GM20000 (cell line): Measurements from ENCODE around the gene FOXP1.
A peak's percentile ranks its signal among the peaks of the same experiment; 100 is the strongest.

ENCODE experiments used
- DNase-seq: peaks from one replicate; pipeline ENCODE4 v3.0.0; 2012; ENCODE audit warnings: low spot score
- CTCF ChIP-seq: IDR thresholded peaks from 2 replicates; pipeline ENCODE4 v1.5.1; 2012; ENCODE audit warnings: mild to moderate bottlenecking, control low read depth; ENCODE audit errors: extremely low read depth, missing control alignments

The FOXP1 gene

GRCh38 chr3:71087143-71088018, 496.1 kb downstream of the FOXP1 start:
- TF ChIP-seq CTCF, result no peak
- DNase-seq, result peak; percentile 56

GRCh38 chr3:71086777-71087142, 496.8 kb downstream of the FOXP1 start:
- no peak for TF ChIP-seq CTCF
- DNase-seq, result no peak

GRCh38 chr3:71083726-71084131, 499.8 kb downstream of the FOXP1 start:
- no peak for DNase-seq
- no peak for TF ChIP-seq CTCF

GRCh38 chr3:71082833-71083232, 500.7 kb downstream of the FOXP1 start:
- DNase-seq, result no peak
- TF ChIP-seq CTCF, result no peak

GRCh38 chr3:71080517-71081083, 502.9 kb downstream of the FOXP1 start:
- no peak for TF ChIP-seq CTCF
- DNase-seq, result no peak

- no peak for TF ChIP-seq CTCF
- DNase-seq, result no peak
Observed at GRCh38 chr3:71078723-71079525, 504.6 kb downstream of the FOXP1 start.

GRCh38 chr3:71078199-71078598, 505.3 kb downstream of the FOXP1 start:
- DNase-seq, result no peak
- TF ChIP-seq CTCF, result no peak
